ENCODE results near the gene ZNF132.

Gene ZNF132

GRCh38 chr19:58400916-58401839, 38.8 kb downstream of the ZNF132 start (continued):
- TF ChIP-seq ZNF664 (tag by site-specific recombination; IDR thresholded peaks at IDR 0.05) (no peak), ZNF239 (tag by site-specific recombination; IDR thresholded peaks at IDR 0.05) (no peak), ZNF692 (tag by site-specific recombination; IDR thresholded peaks at IDR 0.05) (no peak; the same call in none of the 2 replicates), ZNF202 (tag by site-specific recombination; IDR thresholded peaks at IDR 0.05; ENCODE audit: borderline replicate concordance) (no peak), GLIS1 (tag by site-specific recombination; IDR thresholded peaks at IDR 0.05) (no peak), REST (tag by site-specific recombination; IDR thresholded peaks at IDR 0.05) (no peak), FEZF1 (tag by site-specific recombination; IDR thresholded peaks at IDR 0.05) (no peak), KLF17 (tag by site-specific recombination; IDR thresholded peaks at IDR 0.05) (no peak), ZEB2 (tag by site-specific recombination; IDR thresholded peaks at IDR 0.05) (no peak), ZNF335 (tag by site-specific recombination; conservative IDR thresholded peaks at IDR 0.05) (peak; percentile 57), KLF8 (tag by site-specific recombination; IDR thresholded peaks at IDR 0.05) (no peak), ZNF324 (tag by site-specific recombination; IDR thresholded peaks at IDR 0.05) (no peak), ZNF521 (tag by site-specific recombination; IDR thresholded peaks at IDR 0.05) (no peak), ZNF114 (tag by site-specific recombination; IDR thresholded peaks at IDR 0.05) (no peak), RBAK (tag by site-specific recombination; IDR thresholded peaks at IDR 0.05) (no peak), ZFHX2 (tag by site-specific recombination; conservative IDR thresholded peaks at IDR 0.05) (no peak; the same call in 1 of the 2 replicates), ZNF629 (tag by site-specific recombination; IDR thresholded peaks at IDR 0.05) (0 out of 2 replicates have a peak, but pooled peaks have one; percentile 37), ZNF560 (tag by site-specific recombination; IDR thresholded peaks at IDR 0.05; ENCODE audit: borderline replicate concordance) (no peak), ZBTB8A (tag by site-specific recombination; IDR thresholded peaks at IDR 0.05) (0 out of 2 replicates have a peak, but pooled peaks have one; percentile 21), ZBTB11 (tag by site-specific recombination; conservative IDR thresholded peaks at IDR 0.05; ENCODE audit: low read depth) (peak; percentile 47; the same call in 1 of the 2 replicates), ZNF48 (tag by site-specific recombination; IDR thresholded peaks at IDR 0.05) (no peak), ZNF18 (tag by site-specific recombination; IDR thresholded peaks at IDR 0.05) (peak; percentile 81), ZBTB20 (tag by site-specific recombination; IDR thresholded peaks at IDR 0.05) (0 out of 2 replicates have a peak, but pooled peaks have one; percentile 9), ZNF37A (tag by site-specific recombination; IDR thresholded peaks at IDR 0.05) (peak; percentile 75; the same call in 1 of the 2 replicates), YY2 (tag by site-specific recombination; IDR thresholded peaks at IDR 0.05) (no peak), ZNF221 (tag by site-specific recombination; IDR thresholded peaks at IDR 0.05; ENCODE audit: borderline replicate concordance) (no peak)
